A549 (cell line): ENCODE data around the gene MRPS15. TPM values are rescaled to one million over a fixed set of nuclear protein-coding genes. Genes with fewer than 3 reads are reported as not detected.

Experiments
- BHLHE40 ChIP-seq: IDR thresholded peaks from 2 replicates; pipeline ENCODE4 v1.6.1; 2012; ENCODE audit warnings: low read depth, low read length, inconsistent platforms
- CBX2 ChIP-seq: fragments of 200-600 bp; sonication (generic); IDR thresholded peaks from 2 replicates; pipeline ENCODE4 v1.6.1; 2016; ENCODE audit warnings: low read depth, mild to moderate bottlenecking, borderline replicate concordance
- CBX8 ChIP-seq: fragments of 200-600 bp; sonication (generic); IDR thresholded peaks from 2 replicates; pipeline ENCODE4 v1.6.1; 2016
- CTCF ChIP-seq: fragments of >200 bp; sonication (Bioruptor Twin); formaldehyde crosslinking; IDR thresholded peaks from 3 replicates; pipeline ENCODE4 v1.5.1; 2016
- E2F6 ChIP-seq: IDR thresholded peaks from 2 replicates; pipeline ENCODE4 v1.6.1; 2012; ENCODE audit warnings: low read depth, borderline replicate concordance
- EHF ChIP-seq: fragments of 250-450 bp; sonication (Bioruptor Pico); IDR thresholded peaks from 2 replicates; pipeline ENCODE4 v1.5.0; 2020; ENCODE audit warnings: mild to moderate bottlenecking
- EHMT2 ChIP-seq: fragments of 200-600 bp; sonication (generic); IDR thresholded peaks from 2 replicates; pipeline ENCODE4 v1.6.1; 2016; ENCODE audit warnings: antibody characterized with exemption, low read depth, mild to moderate bottlenecking, moderate library complexity
- EP300 ChIP-seq, 2 experiments: fragments of >200 bp; sonication (Bioruptor Twin); formaldehyde crosslinking; IDR thresholded peaks; 2 replicates in 1 of 2; 3 replicates in 1 of 2; pipeline ENCODE4 v1.6.1; 2016 to 2017
- ESRRA ChIP-seq: fragments of 150-350 bp; IDR thresholded peaks from 2 replicates; pipeline ENCODE4 v1.6.1; 2014; ENCODE audit warnings: mild to moderate bottlenecking, low read length, borderline replicate concordance
- FOSB ChIP-seq: fragments of 250-450 bp; sonication (Bioruptor Pico); IDR thresholded peaks from 2 replicates; pipeline ENCODE4 v1.5.0; 2020; ENCODE audit warnings: mild to moderate bottlenecking, moderate library complexity
- FOSL2 ChIP-seq, 2 experiments: fragments of 450-650 bp in 1 of 2; fragments of >200 bp in 1 of 2; sonication (Bioruptor Twin) in 1 of 2; formaldehyde crosslinking; IDR thresholded peaks; 2 replicates each; pipeline versions ENCODE4 v1.5.0 to v1.6.1; 2016 to 2020; ENCODE audit warnings: mild to moderate bottlenecking in 1 of 2, moderate library complexity in 1 of 2
- FOXS1 ChIP-seq: fragments of 250-450 bp; sonication (Bioruptor Pico); IDR thresholded peaks from 2 replicates; pipeline ENCODE4 v1.5.0; 2020; ENCODE audit warnings: mild to moderate bottlenecking, moderate library complexity
- HEYL ChIP-seq: fragments of 250-450 bp; sonication (Bioruptor Pico); IDR thresholded peaks from 2 replicates; pipeline ENCODE4 v1.8.0; 2021; ENCODE audit warnings: mild to moderate bottlenecking, moderate library complexity
- HOXA7 ChIP-seq: fragments of 250-450 bp; sonication (Bioruptor Pico); IDR thresholded peaks from 2 replicates; pipeline ENCODE4 v1.5.0; 2020; ENCODE audit warnings: mild to moderate bottlenecking, moderate library complexity
- HOXB5 ChIP-seq: fragments of 250-450 bp; sonication (Bioruptor Pico); IDR thresholded peaks from 2 replicates; pipeline ENCODE4 v1.5.0; 2020; ENCODE audit warnings: mild to moderate bottlenecking, moderate library complexity
- JUN ChIP-seq, 2 experiments: fragments of >200 bp; sonication (Bioruptor Twin); formaldehyde crosslinking; IDR thresholded peaks; 2 replicates in 1 of 2; 3 replicates in 1 of 2; pipeline ENCODE4 v1.6.1; 2016 to 2017
- JUNB ChIP-seq: fragments of >200 bp; sonication (Bioruptor Twin); formaldehyde crosslinking; IDR thresholded peaks from 2 replicates; pipeline ENCODE4 v1.6.1; 2016
- KDM5A ChIP-seq: fragments of 200-600 bp; sonication (generic); IDR thresholded peaks from 2 replicates; pipeline ENCODE4 v1.6.1; 2016; ENCODE audit warnings: antibody characterized with exemption, mild to moderate bottlenecking
- MAFK ChIP-seq: fragments of 450-650 bp; IDR thresholded peaks from 2 replicates; pipeline ENCODE4 v1.6.1; 2014; ENCODE audit not compliant: partially characterized antibody
- MAX ChIP-seq: IDR thresholded peaks from 2 replicates; pipeline ENCODE4 v1.6.1; 2012
- NR3C1 ChIP-seq: fragments of >200 bp; sonication (Bioruptor Twin); formaldehyde crosslinking; IDR thresholded peaks from 3 replicates; pipeline ENCODE4 v1.6.1; 2017
- PHF8 ChIP-seq: fragments of 200-600 bp; sonication (generic); IDR thresholded peaks from 2 replicates; pipeline ENCODE4 v1.6.1; 2016; ENCODE audit warnings: low read depth, mild to moderate bottlenecking, antibody characterized with exemption, moderate library complexity, borderline replicate concordance
- POLR2A ChIP-seq: IDR thresholded peaks from 2 replicates; pipeline ENCODE4 v1.6.1; 2012; ENCODE audit warnings: mild to moderate bottlenecking, low read length
- POLR2AphosphoS2 ChIP-seq: conservative IDR thresholded peaks from 2 replicates; pipeline ENCODE4 v1.6.1; 2012; ENCODE audit warnings: low read length, improper control_type of control experiment, inconsistent platforms
- RAD21 ChIP-seq, 2 experiments: fragments of >200 bp in 1 of 2; sonication (Bioruptor Twin) in 1 of 2; formaldehyde crosslinking in 1 of 2; IDR thresholded peaks in 1 of 2; conservative IDR thresholded peaks in 1 of 2; 2 replicates in 1 of 2; 3 replicates in 1 of 2; pipeline ENCODE4 v1.6.1; 2012 to 2018; ENCODE audit warnings: inconsistent platforms in 1 of 2
- RARB ChIP-seq: fragments of 250-450 bp; sonication (Bioruptor Pico); IDR thresholded peaks from 2 replicates; pipeline ENCODE4 v1.8.0; 2021; ENCODE audit warnings: mild to moderate bottlenecking, moderate library complexity
- RCOR1 ChIP-seq: fragments of 150-350 bp; IDR thresholded peaks from 2 replicates; pipeline ENCODE4 v1.6.1; 2014; ENCODE audit warnings: antibody characterized with exemption, low read length, low read depth
- RNF2 ChIP-seq: fragments of 200-600 bp; sonication (generic); IDR thresholded peaks from 2 replicates; pipeline ENCODE4 v1.6.1; 2016; ENCODE audit warnings: low read depth, mild to moderate bottlenecking, antibody characterized with exemption, moderate library complexity, borderline replicate concordance
- SMC3 ChIP-seq: fragments of >200 bp; sonication (Bioruptor Twin); formaldehyde crosslinking; IDR thresholded peaks from 3 replicates; pipeline ENCODE4 v1.6.1; 2018; ENCODE audit warnings: inconsistent platforms
- TFCP2L1 ChIP-seq: fragments of 250-450 bp; sonication (Bioruptor Pico); IDR thresholded peaks from 2 replicates; pipeline ENCODE4 v1.5.0; 2021; ENCODE audit warnings: mild to moderate bottlenecking
- USF2 ChIP-seq: fragments of 450-650 bp; IDR thresholded peaks from 2 replicates; pipeline ENCODE4 v1.6.1; 2014; ENCODE audit warnings: antibody characterized with exemption
- ZC3H11A ChIP-seq: fragments of 450-650 bp; IDR thresholded peaks from 2 replicates; pipeline ENCODE4 v1.6.1; 2014; ENCODE audit warnings: antibody characterized with exemption, mild to moderate bottlenecking
- ZFP36 ChIP-seq: fragments of 450-650 bp; IDR thresholded peaks from 2 replicates; pipeline ENCODE4 v1.6.1; 2014; ENCODE audit warnings: borderline replicate concordance; ENCODE audit not compliant: partially characterized antibody
- ZNF302 ChIP-seq: fragments of 250-450 bp; sonication (Bioruptor Pico); IDR thresholded peaks from 2 replicates; pipeline ENCODE4 v1.9.0; 2021; ENCODE audit warnings: inconsistent platforms, mild to moderate bottlenecking, moderate library complexity
- ZSCAN20 ChIP-seq: fragments of 250-450 bp; sonication (Bioruptor Pico); IDR thresholded peaks from 2 replicates; pipeline ENCODE4 v1.8.0; 2022; ENCODE audit warnings: mild to moderate bottlenecking, moderate library complexity
- polyA plus RNA-seq, 4 experiments: library from polyadenylated mRNA; depleted of rRNA in 3 of 4; stranded (reverse); fragments of >200 nt; fragmentation: RNase III in 1 of 4; extraction: RNeasy Plus Mini Kit Qiagen cat#74134 plus additional on column Dnase treatment in 1 of 4; gene quantifications; 2 replicates in 3 of 4; 3 replicates in 1 of 4; pipeline ENCODE4 v1.2.3, GENCODE V29; 2011 to 2017
- TF ChIP-seq, protein P1 (sequence below): fragments of 150-350 bp; IDR thresholded peaks from 2 replicates; pipeline ENCODE4 v1.6.1; 2014; ENCODE audit warnings: low read depth, mild to moderate bottlenecking, low read length
- TF ChIP-seq, protein P2 (sequence below): fragments of 250-450 bp; sonication (Bioruptor Pico); IDR thresholded peaks from 2 replicates; pipeline ENCODE4 v1.5.0; 2021; ENCODE audit warnings: mild to moderate bottlenecking, moderate library complexity, borderline replicate concordance

MRPS15 gene
- polyA plus RNA-seq, 2 of the 4 experiments (the other 2 are of a cell fraction) = 74.7 to 79.7 TPM

DNA sequence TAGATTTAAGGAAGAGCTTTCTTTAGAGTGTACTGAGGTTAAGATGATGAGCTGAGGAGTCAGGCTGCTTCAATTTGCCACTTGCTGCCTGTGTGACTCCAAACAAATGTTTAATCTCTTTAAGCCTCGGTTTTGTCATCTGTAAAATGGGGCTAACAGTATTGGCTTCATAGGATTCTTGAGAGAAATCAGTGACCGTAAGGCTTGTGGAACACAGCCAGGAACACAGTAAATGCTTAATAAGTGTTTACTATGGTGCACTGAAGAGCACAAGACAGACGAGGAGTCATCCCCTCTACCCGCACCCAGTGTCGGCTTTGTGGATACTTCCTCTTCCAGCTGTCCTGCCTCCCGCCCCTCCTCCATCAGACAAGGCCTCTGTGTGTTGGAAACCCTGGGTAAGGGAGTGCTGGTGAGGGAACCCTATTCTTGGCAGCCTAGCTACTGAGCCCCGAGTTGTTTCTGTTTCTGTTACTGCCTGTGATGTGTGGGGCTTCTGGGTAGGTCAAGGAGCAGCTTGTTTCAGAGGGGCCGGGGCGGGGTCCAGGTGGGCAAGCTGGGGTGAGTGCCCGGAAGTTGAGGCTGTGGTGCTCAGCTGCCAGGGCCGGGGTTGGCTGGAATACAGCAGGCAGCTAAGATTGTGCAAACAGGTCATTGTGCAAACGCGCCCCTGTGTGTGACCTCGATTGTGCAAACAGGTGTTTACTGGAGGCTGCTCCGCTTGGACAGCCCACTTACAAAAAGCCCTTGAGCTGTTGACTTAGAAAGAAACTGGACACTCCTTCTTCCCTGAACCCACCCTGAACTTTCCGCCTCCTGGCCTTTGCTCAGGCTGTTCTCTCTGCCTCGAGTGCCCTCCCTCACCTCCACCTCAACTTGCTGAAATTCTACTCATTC is 22.5 kb upstream of the MRPS15 start (continued):
- TF ChIP-seq RNF2 = no peak
- TF ChIP-seq RARB (CRISPR knock-in tag) = peak; percentile 89
- TF ChIP-seq HEYL (CRISPR knock-in tag) = no peak
- TF ChIP-seq CTCF = no peak
- TF ChIP-seq, protein P1, sequence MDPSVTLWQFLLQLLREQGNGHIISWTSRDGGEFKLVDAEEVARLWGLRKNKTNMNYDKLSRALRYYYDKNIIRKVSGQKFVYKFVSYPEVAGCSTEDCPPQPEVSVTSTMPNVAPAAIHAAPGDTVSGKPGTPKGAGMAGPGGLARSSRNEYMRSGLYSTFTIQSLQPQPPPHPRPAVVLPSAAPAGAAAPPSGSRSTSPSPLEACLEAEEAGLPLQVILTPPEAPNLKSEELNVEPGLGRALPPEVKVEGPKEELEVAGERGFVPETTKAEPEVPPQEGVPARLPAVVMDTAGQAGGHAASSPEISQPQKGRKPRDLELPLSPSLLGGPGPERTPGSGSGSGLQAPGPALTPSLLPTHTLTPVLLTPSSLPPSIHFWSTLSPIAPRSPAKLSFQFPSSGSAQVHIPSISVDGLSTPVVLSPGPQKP = no peak
- TF ChIP-seq FOSL2 (IDR thresholded peaks at IDR 0.05) = no peak
- no peak for TF ChIP-seq FOSL2 (CRISPR knock-in tag; IDR thresholded peaks at IDR 0.05)
- no peak for TF ChIP-seq CBX8
- TF ChIP-seq POLR2AphosphoS2 = no peak
- no peak for TF ChIP-seq TFCP2L1
- no peak for TF ChIP-seq ZFP36
- no peak for TF ChIP-seq E2F6
- TF ChIP-seq ESRRA = no peak
- no peak for TF ChIP-seq MAX
- TF ChIP-seq USF2 = no peak
- no peak for TF ChIP-seq KDM5A
- TF ChIP-seq FOSB = no peak
- peak; percentile 12; the same call in 1 of the 3 replicates for TF ChIP-seq SMC3
- TF ChIP-seq JUN (IDR thresholded peaks at IDR 0.05) = peak; percentile 72 to 74; a peak in 4 of 5 replicates
- no peak for TF ChIP-seq EHF (CRISPR knock-in tag)
- TF ChIP-seq HOXB5 (CRISPR knock-in tag) = no peak
- TF ChIP-seq CBX2 = no peak
- no peak for TF ChIP-seq JUNB
- no peak for TF ChIP-seq MAFK
- peak; percentile 59; the same call in 1 of the 2 replicates for TF ChIP-seq ZSCAN20 (CRISPR knock-in tag)
- TF ChIP-seq HOXA7 (CRISPR knock-in tag) = no peak
- peak; percentile 46; the same call in 1 of the 2 replicates for TF ChIP-seq RCOR1
- TF ChIP-seq RAD21 (conservative IDR thresholded peaks at IDR 0.05 in 1 of 2, IDR thresholded peaks at IDR 0.05 in 1 of 2) = no peak
- no peak for TF ChIP-seq NR3C1
- peak; percentile 37 to 43; a peak in 2 of 5 replicates for TF ChIP-seq EP300 (IDR thresholded peaks at IDR 0.05)
- TF ChIP-seq POLR2A = no peak
- no peak for TF ChIP-seq EHMT2
- TF ChIP-seq PHF8 = no peak
- TF ChIP-seq BHLHE40 = no peak
- TF ChIP-seq, protein P2, sequence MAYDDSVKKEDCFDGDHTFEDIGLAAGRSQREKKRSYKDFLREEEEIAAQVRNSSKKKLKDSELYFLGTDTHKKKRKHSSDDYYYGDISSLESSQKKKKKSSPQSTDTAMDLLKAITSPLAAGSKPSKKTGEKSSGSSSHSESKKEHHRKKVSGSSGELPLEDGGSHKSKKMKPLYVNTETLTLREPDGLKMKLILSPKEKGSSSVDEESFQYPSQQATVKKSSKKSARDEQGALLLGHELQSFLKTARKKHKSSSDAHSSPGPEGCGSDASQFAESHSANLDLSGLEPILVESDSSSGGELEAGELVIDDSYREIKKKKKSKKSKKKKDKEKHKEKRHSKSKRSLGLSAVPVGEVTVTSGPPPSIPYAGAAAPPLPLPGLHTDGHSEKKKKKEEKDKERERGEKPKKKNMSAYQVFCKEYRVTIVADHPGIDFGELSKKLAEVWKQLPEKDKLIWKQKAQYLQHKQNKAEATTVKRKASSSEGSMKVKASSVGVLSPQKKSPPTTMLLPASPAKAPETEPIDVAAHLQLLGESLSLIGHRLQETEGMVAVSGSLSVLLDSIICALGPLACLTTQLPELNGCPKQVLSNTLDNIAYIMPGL (CRISPR knock-in tag) = no peak
- no peak for TF ChIP-seq ZC3H11A
- TF ChIP-seq ZNF302 (CRISPR knock-in tag) = no peak
- TF ChIP-seq FOXS1 = no peak
